NCI-H69 (cell line): ENCODE data around the gene HDAC10.

ENCODE experiments used
- DNase-seq: peaks from one replicate; lab custom pipeline; 2025; lab: John Stamatoyannopoulos, UW

HDAC10 gene

GRCh38 chr22:50200461-50201190, 50.4 kb downstream of the HDAC10 start, which contains the start of gene SELENOO:
Gene SELENOO, plus strand, starts transcription at chr22:50201011. Its CDS starts 26 bp downstream, at chr22:50201037.
- DNase-seq = peak; percentile 95

GRCh38 chr22:50199829-50200460, 51.1 kb downstream of the HDAC10 start:
- DNase-seq = peak; percentile 38

- no peak for DNase-seq
Observed at GRCh38 chr22:50199251-50199721, 51.8 kb downstream of the HDAC10 start.

GRCh38 chr22:50198624-50199017, 52.4 kb downstream of the HDAC10 start:
- DNase-seq = no peak

GRCh38 chr22:50197856-50198623, 53.0 kb downstream of the HDAC10 start:
- DNase-seq = no peak

- no peak for DNase-seq
Observed at GRCh38 chr22:50197000-50197800, 53.9 kb downstream of the HDAC10 start.

- no peak for DNase-seq
Observed at GRCh38 chr22:50196256-50196655, 54.8 kb downstream of the HDAC10 start.
